Neural crest cell (in vitro differentiated cells): ENCODE measurements around the gene TBC1D14. TPM values are rescaled to one million over a fixed set of nuclear protein-coding genes. Genes with fewer than 3 reads are reported as not detected.
A peak's percentile ranks its signal among the peaks of the same experiment; 100 is the strongest.

Experiments used
- DNase-seq: peaks from one replicate; pipeline ENCODE4 v3.0.0; 2021; ENCODE audit warnings: low read depth, mixed read lengths, low spot score
- H3K27ac Mint-ChIP-seq: one replicate; pipeline ENCODE4 v1.8.0; 2021; ENCODE audit warnings: mild to moderate bottlenecking, mixed read lengths; ENCODE audit not compliant: unreplicated experiment
- H3K27me3 Mint-ChIP-seq: 2 replicates; pipeline ENCODE4 v1.8.0; 2021; ENCODE audit warnings: low read depth, mild to moderate bottlenecking, mixed read lengths
- H3K36me3 Mint-ChIP-seq: 2 replicates; pipeline ENCODE4 v1.8.0; 2021; ENCODE audit warnings: low read depth, mild to moderate bottlenecking, mixed read lengths
- H3K4me1 Mint-ChIP-seq: 2 replicates; pipeline ENCODE4 v1.8.0; 2021; ENCODE audit warnings: mixed read lengths
- H3K4me3 Mint-ChIP-seq: one replicate; pipeline ENCODE4 v1.8.0; 2021; ENCODE audit warnings: mild to moderate bottlenecking, mixed read lengths
- H3K9me3 Mint-ChIP-seq: 2 replicates; pipeline ENCODE4 v1.8.0; 2021; ENCODE audit warnings: mixed read lengths
- total RNA-seq: library from RNA; stranded (reverse); gene quantifications from 2 replicates; pipeline ENCODE4 v1.2.1, GENCODE V29; 2021
- TF ChIP-seq, protein P1 (sequence below): fragments of 200-600 bp; sonication (generic); conservative IDR thresholded peaks from 2 replicates; pipeline ENCODE4 v1.5.0; 2021; ENCODE audit warnings: antibody characterized with exemption, mild to moderate bottlenecking

Gene TBC1D14
- total RNA-seq, 1 donor from 2014 or later = 56.3 TPM

DNA sequence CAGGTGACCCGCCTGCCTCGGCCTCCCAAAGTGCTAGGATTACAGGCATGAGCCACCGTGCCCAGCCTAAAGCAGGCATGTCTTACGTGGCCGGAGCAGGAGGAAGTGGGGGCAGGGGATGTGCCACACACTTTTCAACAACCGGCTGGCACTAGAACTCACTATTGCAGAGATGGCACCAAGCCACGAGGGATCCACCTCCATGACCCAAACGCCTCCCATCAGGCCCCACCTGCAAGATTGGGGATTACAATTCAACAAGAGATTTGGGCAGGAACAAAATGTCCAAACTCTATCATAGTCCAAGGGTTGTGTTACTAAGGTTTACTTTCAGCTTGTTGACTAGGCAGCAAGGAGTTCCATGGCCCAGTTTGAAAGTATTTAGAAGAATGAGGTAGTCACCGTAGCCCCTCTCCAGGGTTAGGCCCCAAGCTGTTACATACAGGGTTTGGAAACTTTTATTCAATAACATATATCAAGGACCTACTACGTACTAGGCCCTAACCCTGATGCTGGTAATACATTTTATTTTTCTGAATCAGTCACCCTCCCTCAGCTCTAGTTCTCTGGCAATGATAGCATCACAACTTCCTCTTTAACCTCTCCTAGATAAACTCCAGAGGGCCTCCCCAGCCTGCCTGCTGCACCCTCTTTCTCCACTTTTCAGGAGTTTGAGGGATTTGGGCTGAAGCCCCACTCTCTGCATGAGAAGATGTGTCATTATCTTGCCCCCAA lies 18.0 kb upstream of the TBC1D14 start:
- Mint-ChIP-seq H3K9me3 (no peaks in the 10 kb centered on the region), H3K4me3 (peak overlapping the region; percentile 56), H3K27ac (peak overlapping the region; percentile 50), H3K27me3 (no peaks in the 10 kb centered on the region), H3K36me3 (peaks cover 7% of the 10 kb centered on the region), H3K4me1 (peaks cover 44% of the 10 kb centered on the region)
- DNase-seq = no peak
- TF ChIP-seq, protein P1, sequence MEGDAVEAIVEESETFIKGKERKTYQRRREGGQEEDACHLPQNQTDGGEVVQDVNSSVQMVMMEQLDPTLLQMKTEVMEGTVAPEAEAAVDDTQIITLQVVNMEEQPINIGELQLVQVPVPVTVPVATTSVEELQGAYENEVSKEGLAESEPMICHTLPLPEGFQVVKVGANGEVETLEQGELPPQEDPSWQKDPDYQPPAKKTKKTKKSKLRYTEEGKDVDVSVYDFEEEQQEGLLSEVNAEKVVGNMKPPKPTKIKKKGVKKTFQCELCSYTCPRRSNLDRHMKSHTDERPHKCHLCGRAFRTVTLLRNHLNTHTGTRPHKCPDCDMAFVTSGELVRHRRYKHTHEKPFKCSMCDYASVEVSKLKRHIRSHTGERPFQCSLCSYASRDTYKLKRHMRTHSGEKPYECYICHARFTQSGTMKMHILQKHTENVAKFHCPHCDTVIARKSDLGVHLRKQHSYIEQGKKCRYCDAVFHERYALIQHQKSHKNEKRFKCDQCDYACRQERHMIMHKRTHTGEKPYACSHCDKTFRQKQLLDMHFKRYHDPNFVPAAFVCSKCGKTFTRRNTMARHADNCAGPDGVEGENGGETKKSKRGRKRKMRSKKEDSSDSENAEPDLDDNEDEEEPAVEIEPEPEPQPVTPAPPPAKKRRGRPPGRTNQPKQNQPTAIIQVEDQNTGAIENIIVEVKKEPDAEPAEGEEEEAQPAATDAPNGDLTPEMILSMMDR = no peak

DNA sequence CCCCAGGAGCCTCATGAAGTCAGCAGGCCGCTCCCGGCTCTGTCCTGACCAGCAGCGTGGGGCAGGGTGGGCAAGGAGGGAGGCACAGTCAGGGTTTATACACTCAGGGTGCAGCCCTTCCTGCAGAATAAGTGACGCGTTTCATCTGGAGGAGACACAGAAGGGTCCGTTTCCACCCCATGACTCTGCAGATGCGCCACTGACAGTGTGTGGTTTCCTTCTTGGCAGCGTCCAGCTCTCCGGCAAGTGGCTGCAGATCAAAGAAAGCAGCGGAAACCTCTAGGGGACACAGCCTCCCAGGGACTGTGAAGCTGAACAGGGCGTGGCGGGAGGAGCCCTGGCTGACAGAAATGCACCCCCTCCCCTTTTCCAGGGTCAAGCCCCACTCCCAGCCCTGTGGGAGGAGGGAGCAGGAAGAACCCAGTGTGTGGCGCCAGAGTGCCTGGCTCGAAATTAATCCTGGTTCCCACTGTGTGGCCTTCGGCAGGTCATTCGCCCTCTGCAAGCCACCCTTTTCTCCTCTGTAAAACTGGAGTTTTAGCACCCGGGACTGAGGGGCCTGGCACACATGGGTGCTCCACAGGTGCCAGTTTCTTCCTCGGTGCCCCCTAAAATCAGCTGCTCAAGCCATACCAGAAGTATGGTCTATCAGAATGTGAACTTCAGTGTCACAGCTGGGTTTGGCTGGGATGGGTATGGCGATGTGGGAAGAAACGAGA lies 17.3 kb upstream of the TBC1D14 start:
- peak overlapping the region; percentile 50 for H3K27ac Mint-ChIP-seq

DNA sequence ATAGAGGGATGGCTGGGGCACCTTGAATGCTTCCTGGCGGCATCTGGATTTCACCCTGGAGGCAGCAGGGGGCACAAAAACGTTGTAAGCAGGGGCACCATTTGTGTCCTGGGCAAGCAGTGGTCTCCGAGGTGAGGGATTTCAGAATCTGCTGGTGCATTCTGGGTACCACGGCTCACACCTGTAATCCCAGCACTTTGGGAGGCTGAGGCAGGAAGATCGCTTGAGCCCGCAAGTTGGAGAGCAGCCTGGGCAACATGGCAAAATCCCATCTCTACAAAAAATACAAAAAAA lies 16.8 kb upstream of the TBC1D14 start:
- H3K27ac Mint-ChIP-seq = no peak overlapping the region
- H3K27me3 Mint-ChIP-seq = no peaks in the 10 kb centered on the region
- no peak for DNase-seq

More for the DNA sequence above, 17.3 kb upstream of the TBC1D14 start:
- Mint-ChIP-seq H3K4me1 (peaks cover 37% of the 10 kb centered on the region), H3K36me3 (peaks cover 7% of the 10 kb centered on the region), H3K9me3 (no peaks in the 10 kb centered on the region), H3K4me3 (peak overlapping the region; percentile 56), H3K27me3 (no peaks in the 10 kb centered on the region)
- DNase-seq = peak; percentile 37
- TF ChIP-seq, protein P1 = no peak

DNA sequence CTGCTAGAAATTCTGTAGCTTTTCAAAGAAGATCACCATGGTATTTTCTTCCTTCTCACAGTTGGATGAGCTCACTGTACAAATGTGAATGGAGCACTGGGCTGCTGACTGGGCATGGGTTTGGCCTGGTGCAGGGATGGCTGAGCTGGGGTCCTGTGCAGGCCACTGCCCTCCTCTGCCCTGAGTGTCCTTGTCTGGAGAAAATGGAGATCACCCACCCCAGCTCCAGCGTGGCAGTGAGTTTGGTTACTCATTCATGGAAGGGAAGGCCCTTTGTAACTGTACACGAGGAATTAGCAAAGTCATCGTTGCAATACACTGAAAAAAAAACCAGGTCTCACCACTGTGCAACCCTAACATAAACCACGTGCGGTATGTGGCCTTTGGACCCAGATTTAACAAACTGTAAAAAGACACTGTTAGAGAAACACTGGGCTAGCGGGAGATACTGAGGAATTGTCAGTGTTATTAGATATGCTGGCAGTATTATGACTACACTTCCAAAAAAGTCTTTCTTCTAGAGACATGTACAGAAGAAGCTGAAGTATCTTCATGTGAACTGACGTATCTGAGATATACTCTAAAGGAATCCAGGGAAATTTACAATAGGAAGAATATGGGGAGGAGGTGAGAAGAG lies 16.1 kb upstream of the TBC1D14 start:
- Mint-ChIP-seq H3K27ac (peak overlapping the region; percentile 66), H3K4me1 (peaks cover 28% of the 10 kb centered on the region), H3K9me3 (no peaks in the 10 kb centered on the region), H3K36me3 (peaks cover 7% of the 10 kb centered on the region), H3K27me3 (no peaks in the 10 kb centered on the region), H3K4me3 (no peak overlapping the region)
- TF ChIP-seq, protein P1 = no peak
- no peak for DNase-seq

More for the DNA sequence above, 16.8 kb upstream of the TBC1D14 start:
- H3K4me3 Mint-ChIP-seq = peak overlapping the region; percentile 56
- H3K36me3 Mint-ChIP-seq = peaks cover 7% of the 10 kb centered on the region
- H3K4me1 Mint-ChIP-seq = peaks cover 32% of the 10 kb centered on the region
- TF ChIP-seq, protein P1 = no peak
- H3K9me3 Mint-ChIP-seq = no peaks in the 10 kb centered on the region

DNA sequence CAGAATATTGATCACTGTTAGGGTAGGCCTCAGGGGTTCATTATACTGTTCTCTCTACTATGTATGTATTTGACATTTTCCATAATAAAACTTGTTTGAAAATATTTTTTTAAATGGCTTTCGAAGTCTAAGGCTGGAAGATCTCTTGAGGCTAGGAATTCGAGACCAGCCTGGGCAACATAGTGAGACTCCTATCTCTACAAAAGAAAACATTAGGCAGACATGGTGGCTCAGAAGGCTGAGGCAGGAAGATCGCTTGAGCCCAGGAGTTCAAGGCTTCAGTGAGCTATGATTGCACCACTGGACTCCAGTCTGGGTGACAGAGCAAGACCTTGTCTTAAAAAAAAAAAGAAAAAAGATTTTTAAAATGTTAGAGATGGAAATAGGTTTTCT lies 15.5 kb upstream of the TBC1D14 start:
- no peak overlapping the region for H3K4me3 Mint-ChIP-seq
- no peaks in the 10 kb centered on the region for H3K27me3 Mint-ChIP-seq
- TF ChIP-seq, protein P1 = no peak
- H3K9me3 Mint-ChIP-seq = no peaks in the 10 kb centered on the region
- H3K36me3 Mint-ChIP-seq = peaks cover 7% of the 10 kb centered on the region
- no peak for DNase-seq
- H3K4me1 Mint-ChIP-seq = peaks cover 28% of the 10 kb centered on the region
- no peak overlapping the region for H3K27ac Mint-ChIP-seq
